HG03469 (cell line): Measurements from ENCODE around the gene MRPL17.

Experiments used
- ATAC-seq: cut with Tn5 transposase; IDR thresholded peaks from one replicate; pipeline ENCODE4 v1.9.1; 2021; ENCODE audit warnings: mild to moderate bottlenecking, moderate library complexity, moderate number of reproducible peaks; ENCODE audit not compliant: unreplicated experiment

Gene MRPL17

DNA sequence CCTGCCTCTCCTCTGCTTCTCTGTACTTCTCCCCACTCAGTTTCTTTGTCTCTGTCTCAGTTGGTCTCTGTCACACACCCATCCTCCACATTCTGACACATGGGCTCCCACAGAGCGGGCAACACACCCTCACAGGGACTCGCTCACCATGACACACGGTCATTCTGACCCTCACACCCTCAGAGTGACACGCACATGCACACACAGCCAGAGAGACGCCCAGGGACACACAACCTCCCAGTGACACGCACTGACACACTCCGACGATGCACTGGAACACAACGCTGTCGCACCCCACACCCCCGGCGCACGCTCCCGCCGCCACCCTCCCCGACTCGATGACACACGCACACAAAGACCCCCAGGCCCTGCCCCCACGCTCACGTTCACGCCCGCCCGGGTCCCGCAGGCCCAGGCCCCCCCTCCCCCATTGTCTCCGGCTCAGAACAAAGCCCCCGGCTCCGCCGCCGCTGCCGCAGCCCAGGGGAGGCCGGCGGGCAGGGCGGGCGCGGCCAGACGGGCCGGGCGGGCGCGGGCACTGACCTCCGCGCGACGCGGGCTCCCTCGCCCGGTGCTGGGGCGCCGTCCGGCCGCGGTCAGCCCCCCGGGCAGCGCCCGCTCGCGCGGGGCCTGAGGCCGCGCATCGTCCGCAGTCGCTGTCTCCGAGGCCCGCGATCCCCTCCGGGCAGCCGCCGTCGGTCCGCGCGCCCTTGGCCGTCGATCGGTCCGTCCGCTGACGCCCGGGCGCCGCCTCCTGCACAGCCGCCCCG is 27.9 kb downstream of the MRPL17 start:
- no peak for ATAC-seq

DNA sequence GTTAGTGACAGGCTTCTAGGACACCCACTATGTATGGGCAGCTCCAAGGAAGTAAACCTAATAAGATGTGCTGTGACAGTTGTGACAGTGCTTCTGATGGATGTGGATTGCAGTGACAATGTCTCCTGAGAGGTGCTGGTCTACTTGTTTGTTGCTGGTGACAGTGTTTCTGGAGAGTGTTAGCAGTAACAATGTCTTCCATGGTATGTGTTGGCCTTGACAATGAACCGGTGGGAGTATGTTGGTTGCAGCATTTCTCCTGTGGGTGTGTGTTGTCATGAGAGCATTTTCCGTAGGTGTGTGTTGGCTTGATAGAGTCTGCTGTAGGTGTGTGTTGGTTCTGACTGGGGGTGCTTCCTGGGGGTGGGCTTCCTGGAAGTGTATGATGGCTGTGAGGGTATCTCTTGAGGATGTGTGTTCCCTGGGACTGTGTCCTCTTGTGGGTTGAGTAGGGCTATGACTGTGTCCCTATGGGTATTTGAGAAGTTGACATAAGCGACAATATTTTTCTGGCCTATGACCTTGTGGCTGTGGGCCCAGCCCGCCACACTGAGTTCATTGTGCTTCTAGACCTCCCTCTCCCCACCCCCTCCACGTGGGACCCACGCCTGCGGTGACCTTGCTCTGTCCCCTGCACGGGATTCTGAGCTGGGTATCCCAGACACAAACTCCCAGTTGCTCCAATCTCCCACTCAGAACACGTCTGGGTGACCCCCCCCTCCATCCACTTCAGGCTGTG is 28.7 kb downstream of the MRPL17 start:
- ATAC-seq, result no peak

- no peak for ATAC-seq
Observed at GRCh38 chr11:6653656-6654055, 29.5 kb downstream of the MRPL17 start.

DNA sequence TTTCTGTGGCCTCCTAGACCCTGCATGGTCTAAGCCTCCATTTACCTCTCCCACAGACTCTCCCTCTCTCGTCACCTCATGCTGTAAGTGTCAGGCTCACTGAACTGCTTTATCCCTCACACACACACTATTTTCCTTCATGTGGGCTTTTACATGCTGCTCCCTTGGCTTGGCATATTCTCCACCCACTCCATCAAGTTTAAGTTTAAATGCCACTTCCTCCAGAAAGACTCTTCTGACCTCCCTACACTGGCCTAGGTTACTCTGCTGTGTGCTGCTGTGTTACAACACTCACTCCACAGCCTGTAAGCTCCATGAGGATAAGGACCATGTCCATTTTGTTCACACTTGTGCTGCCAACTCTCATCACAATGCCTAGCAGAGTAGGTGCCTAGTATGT is 30.0 kb downstream of the MRPL17 start:
- ATAC-seq, result no peak

GRCh38 chr11:6652182-6652581 is 31.0 kb downstream of the MRPL17 start:
- no peak for ATAC-seq

DNA sequence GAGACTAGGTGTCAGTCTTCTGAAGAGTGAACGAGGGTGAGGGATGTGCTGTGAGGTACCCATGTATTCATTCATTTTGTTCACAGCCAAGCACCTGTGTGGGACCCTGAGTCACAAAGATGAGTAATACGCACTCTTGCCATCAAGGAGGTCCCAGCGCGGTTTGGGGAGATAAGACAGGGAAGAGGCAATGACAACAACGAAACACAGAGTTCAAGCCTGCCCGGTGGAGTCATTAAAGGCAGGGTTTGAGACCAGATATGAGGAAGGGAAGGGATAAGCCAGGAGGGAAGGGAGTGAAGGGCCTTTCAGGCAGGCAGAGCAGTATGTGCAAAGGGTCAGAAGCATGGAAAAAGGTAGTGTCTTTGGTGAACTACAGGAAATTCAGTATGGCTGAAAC is 32.2 kb downstream of the MRPL17 start:
- ATAC-seq, result no peak

- ATAC-seq, result no peak
Observed at GRCh38 chr11:6650104-6650503, 33.0 kb downstream of the MRPL17 start.

DNA sequence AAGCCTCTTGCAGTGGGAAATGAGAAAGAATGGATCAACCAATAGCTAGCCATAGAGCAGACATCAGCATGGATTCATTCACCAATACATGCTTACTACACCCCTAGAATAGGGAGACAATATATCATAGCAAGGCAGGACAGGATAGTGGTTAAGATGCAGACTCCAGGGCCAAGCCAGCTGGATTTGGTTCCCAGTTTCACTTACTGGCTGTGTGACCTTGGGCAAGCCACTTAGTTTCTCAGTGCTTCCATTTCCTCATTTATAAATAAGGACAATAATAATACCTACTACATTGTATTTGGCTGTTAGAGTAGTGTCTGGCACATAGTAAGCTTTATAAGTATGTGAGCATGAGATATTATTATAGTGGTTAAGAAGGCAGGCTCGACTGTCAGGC is 34.6 kb downstream of the MRPL17 start:
- ATAC-seq, result no peak

DNA sequence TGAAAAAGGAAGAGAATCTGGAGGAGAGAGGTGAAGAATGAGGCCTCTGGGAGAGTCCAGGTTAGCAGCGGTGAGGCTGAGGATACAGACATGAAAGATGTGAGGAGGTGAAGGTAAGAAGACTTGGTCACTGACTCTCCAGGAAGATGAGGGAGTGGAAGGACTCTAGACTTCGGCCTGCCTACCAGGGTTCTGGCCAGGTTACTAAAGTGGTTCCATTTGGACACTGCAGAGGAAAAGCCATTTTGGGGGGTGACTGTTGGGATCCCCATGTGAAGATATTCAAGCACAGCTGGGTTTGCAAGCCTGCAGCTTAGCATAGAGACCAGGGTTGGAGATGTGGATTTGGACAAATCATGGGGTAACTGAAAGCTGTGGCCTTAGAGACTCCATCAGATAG is 35.3 kb downstream of the MRPL17 start:
- ATAC-seq, result no peak

DNA sequence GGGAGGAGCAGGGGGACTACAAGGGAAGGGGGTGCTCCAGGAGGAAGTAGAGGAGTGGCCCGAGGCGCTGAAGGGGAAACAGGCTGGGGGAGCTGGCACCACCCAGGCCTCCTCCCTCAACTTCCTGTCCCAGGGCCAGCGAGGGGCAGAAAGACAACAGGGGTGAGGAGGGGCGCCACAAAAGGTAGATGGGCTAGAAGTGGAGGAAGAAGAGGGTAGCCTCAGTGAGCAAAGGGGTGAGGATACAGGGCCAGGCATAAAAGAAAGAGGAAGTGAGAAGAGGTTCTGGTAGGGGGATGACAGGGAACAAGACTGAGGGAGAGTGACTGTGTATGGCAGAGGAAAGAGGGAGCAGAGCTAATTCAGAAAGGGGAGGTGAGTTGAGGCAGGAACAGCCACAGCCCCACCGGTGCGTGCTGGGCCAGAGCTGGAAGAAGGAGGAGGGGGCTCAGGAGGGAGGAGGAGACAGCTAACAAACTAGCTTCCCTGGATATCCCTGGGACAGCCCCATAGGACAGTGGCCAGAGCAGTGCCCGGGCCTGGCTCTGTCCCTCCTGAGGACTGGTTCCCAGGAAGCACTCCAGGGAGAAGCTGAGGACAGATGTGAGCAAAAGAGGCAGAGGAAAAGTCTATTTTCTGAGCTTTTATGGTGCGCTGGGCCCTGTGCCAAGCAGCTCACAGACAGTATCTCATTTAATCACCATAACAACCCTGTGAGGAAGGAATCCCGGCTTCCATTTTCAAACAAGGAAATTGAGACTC is 36.0 kb downstream of the MRPL17 start:
- peak; percentile 85 for ATAC-seq

DNA sequence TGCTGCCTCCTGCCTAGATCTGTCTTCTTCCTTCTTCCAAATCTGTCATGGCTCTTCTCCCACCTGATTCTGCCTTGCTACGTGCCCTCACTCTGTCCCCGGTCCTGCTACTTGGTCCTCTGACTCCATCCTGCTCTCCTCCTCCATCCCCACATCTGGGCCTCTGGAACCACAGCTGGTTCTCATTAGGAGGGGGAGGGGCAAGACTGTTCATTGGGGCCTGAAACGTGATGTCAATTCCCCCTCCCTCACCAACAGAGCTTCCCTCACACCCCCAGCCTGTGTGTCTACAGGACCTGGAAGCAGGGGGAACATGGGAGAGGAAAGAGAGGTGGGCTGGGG is 36.6 kb downstream of the MRPL17 start:
- no peak for ATAC-seq

DNA sequence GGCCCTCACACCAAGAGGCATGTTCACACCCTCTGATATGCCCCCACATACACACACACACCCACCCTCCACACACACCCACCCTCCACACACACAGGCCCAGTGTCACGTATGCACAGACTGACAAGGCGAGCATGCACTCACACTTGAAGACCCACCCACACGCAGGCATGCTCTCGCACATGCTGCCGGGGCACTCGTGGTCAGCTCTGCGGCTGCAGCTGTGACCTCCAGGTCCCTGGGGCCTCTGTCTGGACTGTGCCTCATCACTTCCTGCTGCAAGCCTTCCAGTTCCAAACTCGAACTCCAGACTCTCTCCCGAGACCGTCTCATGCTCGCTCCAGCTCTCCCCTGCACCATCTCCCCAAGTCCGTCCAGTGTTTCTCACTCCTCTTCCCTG is 37.1 kb downstream of the MRPL17 start:
- no peak for ATAC-seq

- ATAC-seq, result no peak
Observed at GRCh38 chr11:6642957-6643356, 40.2 kb downstream of the MRPL17 start.

GRCh38 chr11:6640985-6641701 is 42.0 kb downstream of the MRPL17 start:
- ATAC-seq, result no peak

- ATAC-seq, result no peak
Observed at GRCh38 chr11:6640036-6640984, 42.8 kb downstream of the MRPL17 start.

DNA sequence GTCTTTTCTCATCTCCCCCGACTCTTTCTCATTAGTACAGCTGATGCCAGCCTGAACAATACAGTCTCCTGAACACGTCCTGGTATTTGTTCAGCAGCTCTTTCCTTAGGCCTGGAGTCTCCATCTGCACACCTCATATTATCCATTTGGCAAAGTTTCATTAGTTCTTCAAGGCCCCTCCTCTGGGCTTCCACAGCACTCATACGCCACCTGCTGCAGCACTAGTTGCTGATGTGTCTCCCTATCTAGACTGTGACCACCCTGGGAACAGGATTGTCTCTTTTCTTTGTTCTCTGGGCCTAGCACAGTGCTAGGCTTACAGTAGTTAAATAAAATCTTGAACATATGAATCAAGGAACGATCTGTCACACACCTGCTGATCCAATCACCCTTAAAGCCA is 44.7 kb downstream of the MRPL17 start:
- no peak for ATAC-seq

DNA sequence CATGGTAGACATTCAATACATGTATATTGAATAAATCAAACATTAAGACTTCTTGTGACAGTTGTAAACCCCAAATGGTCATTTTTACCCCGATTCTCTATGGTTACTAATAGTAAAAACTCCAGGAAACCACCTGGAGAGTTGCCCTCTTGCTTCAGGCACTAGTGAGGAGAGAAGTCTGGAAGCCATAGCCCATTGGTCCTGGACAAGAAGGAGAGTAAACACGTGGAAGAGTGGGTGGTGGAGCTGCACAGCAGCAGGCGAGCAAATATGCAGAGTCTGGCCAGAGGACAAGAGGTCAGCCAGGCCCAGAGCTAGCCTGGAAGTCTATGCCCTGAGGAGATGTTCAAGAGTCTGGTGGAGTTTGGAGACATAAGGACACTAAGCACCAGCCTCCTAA is 45.3 kb downstream of the MRPL17 start:
- ATAC-seq, result no peak

DNA sequence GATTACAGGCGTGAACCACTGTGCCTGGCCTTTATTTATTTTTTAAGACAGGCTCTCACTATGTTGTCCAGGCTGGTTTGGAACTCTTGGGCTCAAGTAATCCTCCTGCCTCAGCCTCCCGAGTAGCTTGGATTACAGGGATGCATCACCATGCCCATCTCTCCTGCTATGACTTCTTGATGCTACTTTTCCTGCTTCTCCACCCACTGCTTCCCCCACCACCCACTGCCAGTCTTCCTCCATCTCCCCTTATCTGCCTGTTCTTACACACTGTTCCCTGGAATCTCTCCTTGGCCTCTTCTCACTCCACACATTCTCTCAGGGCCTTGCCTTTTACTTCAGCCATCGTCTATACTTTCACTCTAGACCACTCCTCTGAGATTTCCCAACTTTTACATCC is 46.7 kb downstream of the MRPL17 start:
- no peak for ATAC-seq

- ATAC-seq, result no peak
Observed at GRCh38 chr11:6635082-6635932, 47.8 kb downstream of the MRPL17 start.
